ENCODE data around the gene THSD1. TPM values are rescaled to one million over a fixed set of nuclear protein-coding genes. Genes with fewer than 3 reads are reported as not detected.
"Not testable (repeated sequence)": the region's sequence is repeated elsewhere in the genome, so short reads cannot be mapped to it uniquely, and the experiment has no call there.

THSD1 gene
- polyA plus RNA-seq, 1 donor = 6.0 TPM

DNA sequence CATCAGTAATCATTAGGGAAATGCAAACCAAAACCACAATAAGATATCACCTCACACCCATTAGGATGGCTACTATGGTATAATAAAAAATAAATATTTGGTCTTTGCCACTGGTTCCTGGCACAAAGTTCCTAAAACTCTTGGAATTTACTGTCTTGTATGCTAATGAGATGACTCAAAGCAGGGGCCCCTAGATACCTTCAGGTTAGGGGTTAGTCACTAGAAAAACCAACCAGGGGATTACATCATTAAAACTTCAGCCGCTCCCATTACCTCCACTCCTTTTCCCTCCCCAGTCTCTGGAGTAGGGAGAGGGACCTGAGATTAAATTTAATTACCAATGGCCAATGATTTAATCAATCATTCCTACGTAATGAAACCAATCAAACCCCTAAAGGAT, 49.6 kb downstream of the THSD1 start:
- no peak for DNase-seq

GRCh38 chr13:52353193-52353592, 52.8 kb downstream of the THSD1 start:
- no peak for DNase-seq

DNA sequence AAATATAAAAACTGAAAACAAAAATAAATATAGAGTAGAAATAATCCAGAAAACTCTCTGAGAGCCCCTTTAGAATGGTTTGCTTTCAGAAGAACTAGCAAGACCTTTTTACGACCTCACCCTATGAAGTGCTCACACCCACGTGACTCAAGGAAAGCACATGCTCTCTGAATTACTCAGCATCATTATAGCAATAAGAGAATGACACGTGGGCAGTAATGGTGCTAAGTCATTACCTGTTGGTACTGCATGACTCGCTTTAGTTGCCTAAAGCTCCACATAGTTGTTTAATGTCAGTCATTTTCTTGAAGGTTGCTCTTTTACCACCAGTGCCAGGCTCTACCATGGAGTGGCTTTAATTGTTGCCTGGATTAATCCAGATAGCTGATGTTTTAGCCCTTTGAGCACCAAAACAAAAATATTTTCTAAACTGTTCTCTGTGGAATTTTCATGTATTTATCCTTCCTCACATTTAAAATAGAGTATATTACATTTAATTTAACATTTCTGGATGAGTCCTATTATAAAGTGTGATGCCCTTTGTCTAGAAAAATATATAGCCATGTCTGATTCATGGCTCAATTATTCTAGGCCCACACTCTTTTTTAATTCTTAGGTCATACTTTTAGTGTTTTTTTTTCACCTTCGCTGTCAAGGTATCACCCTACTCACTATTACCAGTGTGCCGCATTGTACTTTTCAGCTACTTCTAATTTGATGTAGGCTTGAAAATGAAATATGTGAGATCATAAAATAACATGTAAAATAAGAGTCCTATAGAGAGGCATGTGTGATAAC, 56.8 kb downstream of the THSD1 start:
- no peak for DNase-seq

- DNase-seq = peak; percentile 38
Measured at GRCh38 chr13:52348071-52348470, 57.9 kb downstream of the THSD1 start.

DNA sequence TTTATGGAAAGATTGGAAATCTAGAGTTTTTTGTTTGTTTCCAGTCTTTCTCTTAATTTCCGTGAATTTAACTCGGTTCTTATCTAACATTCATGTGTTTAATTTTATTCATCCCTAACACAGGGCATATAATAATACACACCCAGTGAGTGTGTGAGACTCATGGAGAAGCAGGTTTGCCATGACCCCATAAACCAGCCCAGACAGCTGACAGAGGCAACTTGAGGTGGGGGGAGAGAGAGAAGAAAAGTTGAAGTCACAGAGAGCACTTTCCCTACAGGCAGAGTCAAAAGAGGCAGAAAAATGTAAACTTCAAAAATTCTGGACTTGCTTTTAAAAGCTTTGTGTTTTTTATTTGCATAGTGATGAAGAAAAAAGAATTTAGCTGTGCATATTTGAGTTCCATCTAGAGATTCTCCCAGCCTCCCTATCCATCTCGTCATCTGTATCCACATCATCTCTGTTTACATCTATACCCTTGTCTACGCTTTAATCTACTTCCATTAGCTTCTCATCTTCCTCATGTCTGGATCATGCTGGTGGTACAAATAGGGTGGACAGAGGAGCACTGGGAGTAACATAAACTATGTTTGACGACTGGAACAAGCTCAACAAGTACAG, 60.2 kb downstream of the THSD1 start:
- no peak for DNase-seq

DNA sequence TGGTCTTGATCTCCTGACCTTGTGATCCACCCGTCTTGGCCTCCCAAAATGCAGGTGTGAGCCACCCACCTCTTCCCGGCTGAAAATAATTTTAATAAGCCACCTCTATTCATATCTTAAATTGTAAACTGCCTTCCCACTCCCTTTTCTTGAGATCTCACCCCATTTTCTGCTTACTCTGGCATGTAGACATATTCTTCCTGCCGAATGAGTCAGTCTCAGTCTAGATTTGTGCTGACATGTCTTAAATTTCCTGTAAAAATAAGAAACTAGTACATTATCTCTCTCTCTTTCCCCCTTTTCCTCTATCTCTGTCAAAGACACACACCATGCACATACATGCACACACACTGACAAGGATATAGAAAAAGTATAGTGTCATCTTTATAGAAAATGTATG, 60.9 kb downstream of the THSD1 start:
- no peak for DNase-seq

GRCh38 chr13:52344108-52344507, 61.9 kb downstream of the THSD1 start:
- DNase-seq = no peak

- not testable (repeated sequence) for DNase-seq
Measured at GRCh38 chr13:52342203-52342602, 63.8 kb downstream of the THSD1 start.

GRCh38 chr13:52337828-52338455, 68.0 kb downstream of the THSD1 start:
- not testable (repeated sequence) for DNase-seq

DNA sequence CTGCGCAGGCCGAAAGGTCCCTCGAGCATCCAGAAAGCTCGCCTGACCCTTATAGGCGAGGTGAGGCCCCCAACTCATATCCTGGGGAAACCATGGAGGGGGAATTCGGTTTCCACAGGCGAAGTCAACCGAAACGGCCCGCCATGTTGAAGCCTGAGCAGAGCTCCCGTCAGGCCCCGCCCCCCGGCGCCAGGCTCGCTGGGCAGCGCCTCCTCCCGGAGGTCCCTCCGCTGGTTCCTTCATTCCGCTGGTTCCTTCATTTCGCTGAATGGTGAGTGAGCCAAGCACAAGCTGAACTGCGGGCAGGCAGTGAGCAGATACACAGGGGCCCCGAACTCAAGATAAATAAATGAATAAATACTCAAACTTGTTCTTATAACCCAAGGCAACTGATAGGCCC, 71.9 kb downstream of the THSD1 start:
- DNase-seq = not testable (repeated sequence)

DNA sequence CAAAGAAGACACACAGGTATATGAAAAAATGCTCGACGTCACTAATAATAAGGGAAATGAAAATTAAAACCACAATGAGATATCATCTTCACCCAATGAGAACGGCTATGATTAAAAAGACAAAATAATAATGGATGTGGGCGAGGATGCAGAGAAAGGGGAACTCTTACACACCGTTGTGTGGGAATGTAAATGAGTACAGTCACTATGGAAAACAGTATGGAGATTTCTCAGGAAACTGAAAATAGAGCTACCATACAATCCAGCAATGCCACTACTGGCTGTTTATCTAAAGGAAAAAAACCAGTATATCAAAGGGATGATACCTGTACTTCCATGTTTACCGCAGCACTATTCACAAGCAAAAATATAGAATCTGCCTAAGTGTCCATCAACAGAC, 74.1 kb downstream of the THSD1 start:
- DNase-seq = not testable (repeated sequence)

Other genes starting within 250 kb of the THSD1 start
- gene NEK3, start 246.6 kb downstream of the THSD1 start, polyA plus RNA-seq (ENCODE audit: insufficient read length) = 45.6 TPM
- 70.7 TPM for gene VPS36, start 44.5 kb upstream of the THSD1 start, polyA plus RNA-seq (ENCODE audit: insufficient read length)
- gene CKAP2, start 49.3 kb upstream of the THSD1 start, polyA plus RNA-seq (ENCODE audit: insufficient read length) = 98.3 TPM
- gene HNRNPA1L2, start 236.3 kb upstream of the THSD1 start, polyA plus RNA-seq (ENCODE audit: insufficient read length) = 34.7 TPM
- gene SUGT1, start 246.7 kb upstream of the THSD1 start, polyA plus RNA-seq (ENCODE audit: insufficient read length) = 58.7 TPM